Smooth muscle cell (in vitro differentiated cells): ENCODE results near the gene RPS18. TPM values are rescaled to one million over a fixed set of nuclear protein-coding genes. Genes with fewer than 3 reads are reported as not detected.

Experiments
- DNase-seq: peaks from one replicate; lab custom pipeline; 2025; ENCODE audit not compliant: unreplicated experiment; lab: John Stamatoyannopoulos, UW
- H2AFZ ChIP-seq: fragments of 200-600 bp; sonication (generic); 2 replicates; pipeline ENCODE4 v1.6.0; 2016; ENCODE audit warnings: antibody characterized with exemption, low read depth, mild to moderate bottlenecking
- H3F3A ChIP-seq: fragments of 200-600 bp; sonication (generic); 2 replicates; pipeline ENCODE4 v1.6.0; 2017; ENCODE audit warnings: antibody characterized with exemption, low read depth
- H3K27ac ChIP-seq: fragments of 200-600 bp; sonication (generic); 2 replicates; pipeline ENCODE4 v1.5.1; 2016; ENCODE audit warnings: low read depth, mild to moderate bottlenecking
- H3K27me3 ChIP-seq: fragments of 200-600 bp; sonication (generic); 2 replicates; pipeline ENCODE4 v1.6.1; 2016; ENCODE audit warnings: low read depth, mild to moderate bottlenecking
- H3K36me3 ChIP-seq: fragments of 200-600 bp; sonication (generic); 2 replicates; pipeline ENCODE4 v1.5.1; 2016; ENCODE audit warnings: low read depth
- H3K4me1 ChIP-seq: fragments of 200-600 bp; sonication (generic); 2 replicates; pipeline ENCODE4 v1.5.1; 2016; ENCODE audit warnings: low read depth
- H3K4me2 ChIP-seq: fragments of 200-600 bp; sonication (generic); 2 replicates; pipeline ENCODE4 v1.6.0; 2016; ENCODE audit warnings: mild to moderate bottlenecking
- H3K4me3 ChIP-seq: fragments of 200-600 bp; sonication (generic); 2 replicates; pipeline ENCODE4 v1.5.1; 2016; ENCODE audit warnings: mild to moderate bottlenecking
- H3K79me2 ChIP-seq: fragments of 200-600 bp; sonication (generic); 2 replicates; pipeline ENCODE4 v1.6.0; 2016; ENCODE audit warnings: low read depth, mild to moderate bottlenecking
- H3K9ac ChIP-seq: fragments of 200-600 bp; sonication (generic); 2 replicates; pipeline ENCODE4 v1.6.0; 2016; ENCODE audit warnings: low read depth
- H3K9me3 ChIP-seq: fragments of 200-600 bp; sonication (generic); replicated peaks from 2 replicates; pipeline ENCODE4 v1.5.1; 2016; ENCODE audit warnings: low read depth
- H4K20me1 ChIP-seq: fragments of 200-600 bp; sonication (generic); 2 replicates; pipeline ENCODE4 v1.6.0; 2016; ENCODE audit warnings: low read depth
- CTCF ChIP-seq: fragments of 200-600 bp; sonication (generic); IDR thresholded peaks from 2 replicates; pipeline ENCODE4 v1.5.1; 2017; ENCODE audit warnings: borderline replicate concordance, mild to moderate bottlenecking, antibody characterized with exemption; ENCODE audit not compliant: insufficient read depth, poor library complexity, severe bottlenecking
- WGBS: methylation state at CpG from one replicate; pipeline ENCODE4 v1.1.7; 2016; ENCODE audit warnings: low lambda C conversion rate; 5-methylcytosine and 5-hydroxymethylcytosine counted together
- polyA plus RNA-seq: library from polyadenylated mRNA; unstranded; fragments of >200 nt; fragmentation: Nextera tagmentation; extraction: Ambion mirVana; gene quantifications from 2 replicates; pipeline ENCODE4 v1.2.1, GENCODE V29; 2016
- total RNA-seq: library from RNA; depleted of rRNA; stranded (reverse); fragments of >200 nt; gene quantifications from 2 replicates; pipeline ENCODE4 v1.2.3, GENCODE V29; 2014

RPS18 gene
- total and polyA plus RNA-seq, 2 experiments from 2014 or later, result 1,848 to 3,261 TPM

GRCh38 chr6:33276864-33277662 lies 5.2 kb downstream of the RPS18 start, which contains the start of gene B3GALT4:
Gene B3GALT4 (plus strand): TSS chr6:33277123. CDS start chr6:33277420, 297 bp downstream.
- Histone ChIP-seq H3K9ac (no peak within 1 kb of the TSS), H3K79me2 (peaks cover 35% of the 10 kb centered on the region), H3K4me2 (peak within 1 kb of the TSS; percentile 86), H2AFZ (no peak within 1 kb of the TSS), H3K36me3 (no peaks in the 10 kb centered on the region), H3K4me1 (peaks cover 42% of the 10 kb centered on the region), H4K20me1 (peaks cover 45% of the 10 kb centered on the region), H3K9me3 (no peaks in the 10 kb centered on the region), H3K4me3 (peak within 1 kb of the TSS; percentile 57), H3F3A (peaks cover 42% of the 10 kb centered on the region), H3K27me3 (no peaks in the 10 kb centered on the region), H3K27ac (peak within 1 kb of the TSS; percentile 85)
- DNase-seq, result peak; percentile 68
- WGBS, result 1% methylated on average over 55 of the region's 80 CpGs
- peak; percentile 55 for TF ChIP-seq CTCF

GRCh38 chr6:33277663-33278391 lies 6.0 kb downstream of the RPS18 start:
- Histone ChIP-seq H3K4me1 (peaks cover 40% of the 10 kb centered on the region), H2AFZ (no peak overlapping the region), H3K36me3 (no peaks in the 10 kb centered on the region), H3K4me3 (peak overlapping the region; percentile 57), H3K27ac (peak overlapping the region; percentile 85), H3K9ac (no peak overlapping the region), H3F3A (peaks cover 35% of the 10 kb centered on the region), H3K27me3 (no peaks in the 10 kb centered on the region), H3K9me3 (no peaks in the 10 kb centered on the region), H3K79me2 (peaks cover 28% of the 10 kb centered on the region), H3K4me2 (peak overlapping the region; percentile 86), H4K20me1 (peaks cover 37% of the 10 kb centered on the region)
- DNase-seq, result no peak
- TF ChIP-seq CTCF, result no peak
- WGBS, result 54% methylated on average over 39 of the region's 39 CpGs

- H3K4me1 ChIP-seq, result peaks cover 34% of the 10 kb centered on the region
- H4K20me1 ChIP-seq, result peaks cover 32% of the 10 kb centered on the region
- H3K27ac ChIP-seq, result no peak overlapping the region
- no peak for TF ChIP-seq CTCF
- H3K4me3 ChIP-seq, result no peak overlapping the region
- no peak overlapping the region for H2AFZ ChIP-seq
- H3K4me2 ChIP-seq, result no peak overlapping the region
- H3K27me3 ChIP-seq, result no peaks in the 10 kb centered on the region
- H3K9ac ChIP-seq, result no peak overlapping the region
- DNase-seq, result no peak
- peaks cover 29% of the 10 kb centered on the region for H3F3A ChIP-seq
- no peaks in the 10 kb centered on the region for H3K9me3 ChIP-seq
- H3K79me2 ChIP-seq, result peaks cover 22% of the 10 kb centered on the region
- WGBS, result 87% methylated on average over 9 of the region's 9 CpGs
- no peaks in the 10 kb centered on the region for H3K36me3 ChIP-seq
These were observed 6.5 kb downstream of the RPS18 start for GRCh38 chr6:33278392-33278741.
